CD4-positive, alpha-beta T cell treated with Interferon alpha-2 for 1 hour (primary cell): ENCODE results near the gene PCDHA4.
A peak's percentile ranks its signal among the peaks of the same experiment; 100 is the strongest.
"Not testable (repeated sequence)": the region's sequence is repeated elsewhere in the genome, so short reads cannot be mapped to it uniquely, and the experiment has no call there.

ENCODE experiments used
- DNase-seq, 2 donors: peaks; one replicate each; pipeline ENCODE4 v3.0.0-alpha.2; 2020 to 2022

PCDHA4 gene

GRCh38 chr5:140806834-140807775 is at the start of gene PCDHA4:
PCDHA4 (plus strand) TSS chr5:140807068.
- DNase-seq, result peak in 1 of 2 donors; percentile 1

- DNase-seq, result no peak
These were observed 42.5 kb upstream of the PCDHA4 start for GRCh38 chr5:140764177-140764973.

GRCh38 chr5:140767444-140767843 is 39.4 kb upstream of the PCDHA4 start:
- DNase-seq, result no peak

GRCh38 chr5:140780512-140780911 is 26.4 kb upstream of the PCDHA4 start:
- no peak for DNase-seq

- no peak for DNase-seq
These were observed 20.8 kb upstream of the PCDHA4 start, which contains the start of gene PCDHA1 for GRCh38 chr5:140785905-140786686. PCDHA1 (plus strand) TSS chr5:140786140.

GRCh38 chr5:140787422-140787821 is 19.4 kb upstream of the PCDHA4 start:
- not testable (repeated sequence) for DNase-seq

- DNase-seq, result not testable (repeated sequence)
These were observed 18.9 kb upstream of the PCDHA4 start for GRCh38 chr5:140787849-140788504.

- no peak for DNase-seq
These were observed 15.8 kb upstream of the PCDHA4 start for GRCh38 chr5:140791089-140791488.

- no peak for DNase-seq
These were observed 12.1 kb upstream of the PCDHA4 start, which contains the start of gene PCDHA2 for GRCh38 chr5:140794595-140795258. PCDHA2 (plus strand) TSS chr5:140794852.

- DNase-seq, result no peak
These were observed 11.6 kb upstream of the PCDHA4 start for GRCh38 chr5:140795259-140795641.

GRCh38 chr5:140796072-140796717 is 10.7 kb upstream of the PCDHA4 start:
- DNase-seq, result not testable (repeated sequence)

- no peak for DNase-seq
These were observed 10.2 kb upstream of the PCDHA4 start for GRCh38 chr5:140796718-140797095.

GRCh38 chr5:140800816-140801493 is 5.9 kb upstream of the PCDHA4 start, which contains the start of gene PCDHA3:
PCDHA3 (plus strand) TSS chr5:140801057.
- DNase-seq, result no peak

GRCh38 chr5:140801494-140801841 is 5.4 kb upstream of the PCDHA4 start:
- DNase-seq, result no peak

- DNase-seq, result not testable (repeated sequence)
These were observed 4.5 kb upstream of the PCDHA4 start for GRCh38 chr5:140802381-140802780.

GRCh38 chr5:140802781-140803271 is 4.0 kb upstream of the PCDHA4 start:
- no peak for DNase-seq

GRCh38 chr5:140808241-140808888 is 1.5 kb downstream of the PCDHA4 start:
- not testable (repeated sequence) for DNase-seq

GRCh38 chr5:140808889-140809291 is 2.0 kb downstream of the PCDHA4 start:
- DNase-seq, result no peak

GRCh38 chr5:140821375-140822280 is 14.8 kb downstream of the PCDHA4 start, which contains the start of gene PCDHA5:
PCDHA5 (plus strand) TSS chr5:140821613.
- DNase-seq, result no peak
